Small intestine (tissue), 7 donors: ENCODE measurements around the gene NUTM1. TPM values are rescaled to one million over a fixed set of nuclear protein-coding genes. Genes with fewer than 3 reads are reported as not detected.
"Not testable (repeated sequence)": the region's sequence is repeated elsewhere in the genome, so short reads cannot be mapped to it uniquely, and the experiment has no call there.

Experiments used
- DNase-seq, 2 donors: peaks; one replicate each; pipeline versions ENCODE4 v3.0.0 to v3.0.0-alpha.2; 2013
- FAIRE-seq: peaks from 2 replicates; lab custom pipeline; 2012; peaks lifted over from hg19 to GRCh38; lab: Jason Lieb, UNC
- H3K27ac ChIP-seq, 3 donors: one replicate each; pipeline ENCODE4 v1.5.1; 2013; ENCODE audit warnings: low read length in 2 of 3, mild to moderate bottlenecking in 2 of 3, control low read depth in 1 of 3, inconsistent platforms in 1 of 3, low read depth in 1 of 3, moderate library complexity in 1 of 3
- H3K27me3 ChIP-seq, 3 donors: one replicate each; pipeline ENCODE4 v1.6.1; 2013; ENCODE audit warnings: low read length in 3 of 3, inconsistent platforms in 1 of 3; ENCODE audit not compliant: control insufficient read depth in 3 of 3, insufficient read depth in 3 of 3
- H3K36me3 ChIP-seq, 3 donors: one replicate each; pipeline ENCODE4 v1.6.1; 2013; ENCODE audit warnings: low read length in 3 of 3, inconsistent platforms in 1 of 3, low read depth in 1 of 3, mild to moderate bottlenecking in 1 of 3, moderate library complexity in 1 of 3; ENCODE audit not compliant: control insufficient read depth in 3 of 3, insufficient read depth in 2 of 3
- H3K4me1 ChIP-seq, 3 donors: one replicate each; pipeline ENCODE4 v1.6.1; 2013; ENCODE audit warnings: low read length in 2 of 3, inconsistent platforms in 1 of 3, low read depth in 1 of 3, mild to moderate bottlenecking in 1 of 3, moderate library complexity in 1 of 3; ENCODE audit not compliant: control insufficient read depth in 3 of 3, insufficient read depth in 2 of 3
- H3K4me3 ChIP-seq, 3 donors: one replicate each; pipeline ENCODE4 v1.5.1; 2013; ENCODE audit warnings: low read length in 3 of 3, control low read depth in 1 of 3, inconsistent platforms in 1 of 3, low read depth in 1 of 3, mild to moderate bottlenecking in 1 of 3, moderate library complexity in 1 of 3
- H3K9me3 ChIP-seq, 2 donors: one replicate each; pipeline ENCODE4 v1.6.1; 2013; ENCODE audit warnings: low read depth in 1 of 2, low read length in 1 of 2; ENCODE audit not compliant: control insufficient read depth in 2 of 2, insufficient read depth in 1 of 2
- WGBS, 3 donors: extraction: QIAGEN DNeasy Blood & Tissue Kit; methylation state at CpG; one replicate each; pipeline ENCODE4 v1.1.7; 2013; 5-methylcytosine and 5-hydroxymethylcytosine counted together
- polyA plus RNA-seq, 4 donors: library from polyadenylated mRNA; stranded (reverse) in 3 of 4; unstranded in 1 of 4; fragments of 200-250 nt in 3 of 4; fragments of 120-200 nt in 1 of 4; gene quantifications; one replicate each; pipeline versions ENCODE4 v1.2.1 to v1.2.3, GENCODE V29; 2013
- donor health status: healthy with polysubstance abuse.
- donor health status: control.
- donor health status: control.
- donor health status: Bipolar disorder and iron deficiency.
- donor health status: healthy.

The NUTM1 gene
- polyA plus RNA-seq, 4 donors = 0.01 to 0.18 TPM; not detected in 2

GRCh38 chr15:34342213-34342736 lies 840 bp upstream of the NUTM1 start:
- Histone ChIP-seq H3K36me3 (peaks cover 0 to 11% (median 0%) of the 10 kb centered on the region in 3 donors), H3K27ac (peak overlapping the region; percentile 89 to 99 (median 97)), H3K4me3 (peak overlapping the region; percentile 55 to 99 (median 61))
- not testable (repeated sequence) for FAIRE-seq, H3K4me1 ChIP-seq, H3K27me3 ChIP-seq, H3K9me3 ChIP-seq, DNase-seq
- 24 to 36% (median 26%) methylated on average over 25 to 26 of the region's 26 CpGs for WGBS, 3 donors

DNA sequence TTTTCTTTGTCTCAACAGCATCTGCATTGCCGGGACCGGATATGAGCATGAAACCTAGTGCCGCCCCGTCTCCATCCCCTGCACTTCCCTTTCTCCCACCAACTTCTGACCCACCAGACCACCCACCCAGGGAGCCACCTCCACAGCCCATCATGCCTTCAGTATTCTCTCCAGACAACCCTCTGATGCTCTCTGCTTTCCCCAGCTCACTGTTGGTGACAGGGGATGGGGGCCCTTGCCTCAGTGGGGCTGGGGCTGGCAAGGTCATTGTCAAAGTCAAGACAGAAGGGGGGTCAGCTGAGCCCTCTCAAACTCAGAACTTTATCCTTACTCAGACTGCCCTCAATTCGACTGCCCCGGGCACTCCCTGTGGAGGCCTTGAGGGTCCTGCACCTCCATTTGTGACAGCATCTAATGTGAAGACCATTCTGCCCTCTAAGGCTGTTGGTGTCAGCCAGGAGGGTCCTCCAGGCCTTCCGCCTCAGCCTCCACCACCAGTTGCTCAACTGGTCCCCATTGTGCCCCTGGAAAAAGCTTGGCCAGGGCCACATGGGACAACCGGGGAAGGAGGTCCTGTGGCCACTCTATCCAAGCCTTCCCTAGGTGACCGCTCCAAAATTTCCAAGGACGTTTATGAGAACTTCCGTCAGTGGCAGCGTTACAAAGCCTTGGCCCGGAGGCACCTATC lies 5.0 kb downstream of the NUTM1 start:
- WGBS, 3 donors = 81 to 85% (median 83%) methylated on average over 13 of the region's 13 CpGs

GRCh38 chr15:34348735-34349300 lies 5.7 kb downstream of the NUTM1 start:
- peaks cover 0 to 5% (median 0%) of the 10 kb centered on the region in 3 donors for H3K36me3 ChIP-seq
- no peaks in the 10 kb centered on the region for H3K27me3 ChIP-seq
- FAIRE-seq = no peak
- WGBS, 3 donors = 33 to 51% (median 46%) methylated on average over 1 of the region's 1 CpG
- no peak overlapping the region for H3K4me3 ChIP-seq
- no peak overlapping the region for H3K27ac ChIP-seq
- no peaks in the 10 kb centered on the region for H3K4me1 ChIP-seq
- H3K9me3 ChIP-seq = no peaks in the 10 kb centered on the region
- peak in 1 of 2 donors; percentile 35 for DNase-seq

More for the DNA sequence above, 5.0 kb downstream of the NUTM1 start:
- FAIRE-seq = no peak
- Histone ChIP-seq H3K36me3 (no peaks in the 10 kb centered on the region), H3K27me3 (no peaks in the 10 kb centered on the region), H3K4me3 (no peak overlapping the region), H3K9me3 (no peaks in the 10 kb centered on the region), H3K4me1 (no peaks in the 10 kb centered on the region), H3K27ac (no peak overlapping the region)
- no peak for DNase-seq

GRCh38 chr15:34349769-34350168 lies 6.7 kb downstream of the NUTM1 start:
- no peak overlapping the region for H3K27ac ChIP-seq
- FAIRE-seq (no peak), DNase-seq (no peak)
- H3K4me1 ChIP-seq = no peaks in the 10 kb centered on the region
- peaks cover 0 to 11% (median 5%) of the 10 kb centered on the region in 3 donors for H3K36me3 ChIP-seq
- no peaks in the 10 kb centered on the region for H3K27me3 ChIP-seq
- no peak overlapping the region for H3K4me3 ChIP-seq
- H3K9me3 ChIP-seq = no peaks in the 10 kb centered on the region
- 88 to 93% (median 92%) methylated on average over 4 of the region's 4 CpGs for WGBS, 3 donors

GRCh38 chr15:34352996-34353395 lies 9.9 kb downstream of the NUTM1 start:
- not testable (repeated sequence) for H3K27ac ChIP-seq, DNase-seq, H3K27me3 ChIP-seq, H3K4me1 ChIP-seq, FAIRE-seq, H3K4me3 ChIP-seq, H3K9me3 ChIP-seq
- WGBS, 3 donors = 94 to 97% (median 96%) methylated on average over 10 to 12 of the region's 12 CpGs
- peaks cover 0 to 34% (median 5%) of the 10 kb centered on the region in 3 donors for H3K36me3 ChIP-seq

GRCh38 chr15:34353627-34354026 lies 10.5 kb downstream of the NUTM1 start:
- no peak overlapping the region for H3K27ac ChIP-seq
- no peaks in the 10 kb centered on the region for H3K4me1 ChIP-seq
- 81 to 98% (median 89%) methylated on average over 2 of the region's 2 CpGs for WGBS, 3 donors
- no peak for FAIRE-seq
- H3K36me3 ChIP-seq = peaks cover 0 to 38% (median 5%) of the 10 kb centered on the region in 3 donors
- no peaks in the 10 kb centered on the region for H3K27me3 ChIP-seq
- H3K9me3 ChIP-seq = no peaks in the 10 kb centered on the region
- no peak for DNase-seq
- no peak overlapping the region for H3K4me3 ChIP-seq

- Histone ChIP-seq H3K4me1 (no peaks in the 10 kb centered on the region), H3K4me3 (no peak overlapping the region), H3K27ac (no peak overlapping the region), H3K36me3 (peaks cover 1 to 43% (median 5%) of the 10 kb centered on the region in 3 donors), H3K27me3 (no peaks in the 10 kb centered on the region), H3K9me3 (no peaks in the 10 kb centered on the region)
- DNase-seq = no peak
- no peak for FAIRE-seq
- WGBS, 3 donors = 94 to 98% (median 96%) methylated on average over 7 of the region's 7 CpGs
Measured at GRCh38 chr15:34354286-34354685, 11.2 kb downstream of the NUTM1 start.

GRCh38 chr15:34355241-34355640 lies 12.1 kb downstream of the NUTM1 start:
- DNase-seq = no peak
- no peak for FAIRE-seq
- Histone ChIP-seq H3K27me3 (no peaks in the 10 kb centered on the region), H3K9me3 (no peaks in the 10 kb centered on the region), H3K36me3 (peaks cover 2 to 52% (median 5%) of the 10 kb centered on the region in 3 donors), H3K4me1 (peaks cover 0 to 3% (median 0%) of the 10 kb centered on the region in 3 donors), H3K4me3 (no peak overlapping the region), H3K27ac (no peak overlapping the region)
- WGBS, 3 donors = 87 to 89% (median 88%) methylated on average over 9 of the region's 9 CpGs
